ENCODE data around the gene LIX1L.

The LIX1L gene

GRCh38 chr1:145958734-145959133, 917 bp upstream of the LIX1L start:
- no peak for TF ChIP-seq CTCF (IDR thresholded peaks at IDR 0.05; ENCODE audit: low read depth, low read length, missing control alignments)
- in situ Hi-C loops (cut with HindIII; ENCODE audit: low sequenced_read_pairs): no loop called here

DNA sequence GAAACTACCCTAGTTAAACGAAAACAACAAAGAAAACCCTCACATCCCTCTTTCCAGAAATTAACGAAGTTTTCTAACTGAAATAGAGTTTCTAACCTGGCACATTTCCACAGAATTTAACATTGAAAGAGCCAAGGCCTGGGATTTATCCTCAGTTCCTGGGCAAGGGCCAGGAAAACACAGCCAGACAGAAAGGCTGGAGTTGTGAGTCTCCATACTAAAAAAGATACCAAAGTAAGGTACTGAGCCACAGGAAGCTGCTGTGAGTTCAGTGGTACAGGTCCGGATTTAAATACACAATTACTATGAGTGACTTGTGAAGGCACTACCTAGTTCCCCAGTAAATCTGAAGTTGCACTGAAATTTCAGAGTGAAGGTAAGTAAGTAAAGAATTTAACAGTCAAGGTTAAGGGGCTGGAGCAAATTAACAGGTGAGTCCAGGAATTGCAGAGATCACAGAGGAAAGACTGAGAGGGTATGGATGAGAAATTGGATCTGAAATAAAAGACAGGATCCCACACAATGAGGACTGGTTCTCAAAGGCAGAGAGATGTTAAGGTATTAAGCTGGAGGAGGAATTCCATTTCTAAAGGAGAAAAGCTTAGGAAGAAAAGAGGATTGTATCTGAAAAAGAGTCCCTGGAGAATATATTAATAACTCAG, 905 bp downstream of the LIX1L start:
- in situ Hi-C loops (cut with HindIII; ENCODE audit: low sequenced_read_pairs): no loop called here
- no peak for TF ChIP-seq CTCF (IDR thresholded peaks at IDR 0.05; ENCODE audit: low read depth, low read length, missing control alignments)
- no peak for DNase-seq (ENCODE audit: low read depth)
- peak overlapping the region; percentile 72 for H3K4me3 ChIP-seq (ENCODE audit: low read depth, low read length)

More at GRCh38 chr1:145958734-145959133, 917 bp upstream of the LIX1L start:
- no peak overlapping the region for H3K4me3 ChIP-seq (ENCODE audit: low read depth, low read length)
- DNase-seq (ENCODE audit: low read depth): no peak

DNA sequence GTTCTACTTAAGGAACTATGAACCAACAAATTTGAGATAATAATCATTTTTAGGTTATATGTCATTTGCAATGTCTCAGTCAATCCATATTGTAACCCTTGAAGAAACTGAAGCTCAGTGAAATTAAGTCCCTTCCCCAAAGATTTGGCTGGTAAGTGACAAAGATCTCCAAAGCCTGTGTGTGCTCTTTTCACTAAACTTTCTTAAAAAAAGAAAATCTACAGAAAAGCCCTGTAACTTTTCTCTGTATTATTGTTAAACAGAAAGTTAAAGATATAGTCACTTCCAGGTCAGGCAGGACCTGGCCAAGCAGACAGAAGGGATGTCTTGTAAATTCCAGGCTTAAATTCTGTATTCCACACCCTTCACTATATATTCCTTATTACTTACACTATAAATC, 1.5 kb downstream of the LIX1L start:
- peak overlapping the region; percentile 72 for H3K4me3 ChIP-seq (ENCODE audit: low read depth, low read length)
- DNase-seq (ENCODE audit: low read depth): no peak
- no peak for TF ChIP-seq CTCF (IDR thresholded peaks at IDR 0.05; ENCODE audit: low read depth, low read length, missing control alignments)
- in situ Hi-C loops (cut with HindIII; ENCODE audit: low sequenced_read_pairs): no loop called here

DNA sequence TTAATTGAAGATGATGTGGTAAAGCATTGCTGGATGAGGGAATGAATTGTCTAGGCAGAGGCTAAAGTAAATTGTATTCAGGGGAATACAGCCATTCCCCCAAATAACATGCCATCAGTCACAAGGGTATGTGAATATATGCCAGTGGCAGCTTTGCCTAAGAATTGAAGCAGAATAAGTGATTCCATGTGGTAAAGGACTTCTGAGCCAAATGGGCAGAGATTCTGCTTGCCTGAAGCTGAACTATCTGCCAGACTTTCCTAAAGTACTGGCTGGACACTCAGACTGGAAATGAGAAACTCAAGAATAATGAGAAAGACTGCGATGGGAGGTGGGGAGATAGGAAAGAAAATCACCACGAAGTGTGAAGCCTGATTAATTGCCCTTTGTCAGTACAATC, 2.4 kb downstream of the LIX1L start:
- peak overlapping the region; percentile 72 for H3K4me3 ChIP-seq (ENCODE audit: low read depth, low read length)
- in situ Hi-C loops (cut with HindIII; ENCODE audit: low sequenced_read_pairs): no loop called here
- DNase-seq (ENCODE audit: low read depth): no peak
- no peak for TF ChIP-seq CTCF (IDR thresholded peaks at IDR 0.05; ENCODE audit: low read depth, low read length, missing control alignments)

DNA sequence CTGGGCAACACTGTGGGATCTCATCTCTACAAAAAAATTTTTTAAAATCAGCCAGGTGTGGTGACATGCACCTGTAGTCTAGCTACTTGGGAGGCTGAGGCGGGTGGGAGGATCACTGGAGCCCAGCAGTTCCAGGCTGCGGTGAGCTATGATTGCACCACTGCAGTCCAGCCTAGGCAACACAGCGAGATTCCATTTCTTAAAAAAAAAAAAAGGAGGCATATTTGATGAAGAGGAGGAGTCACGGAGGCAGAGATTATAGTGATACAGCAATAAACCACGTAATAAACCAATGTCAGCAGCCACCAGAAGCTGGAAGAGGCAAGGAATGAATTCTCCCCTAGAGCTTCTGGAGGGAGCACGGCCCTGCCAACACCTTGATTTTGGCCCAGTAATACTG, 4.0 kb downstream of the LIX1L start:
- DNase-seq (ENCODE audit: low read depth): no peak
- in situ Hi-C loops (cut with HindIII; ENCODE audit: low sequenced_read_pairs): no loop called here
- TF ChIP-seq CTCF (IDR thresholded peaks at IDR 0.05; ENCODE audit: low read depth, low read length, missing control alignments): no peak

DNA sequence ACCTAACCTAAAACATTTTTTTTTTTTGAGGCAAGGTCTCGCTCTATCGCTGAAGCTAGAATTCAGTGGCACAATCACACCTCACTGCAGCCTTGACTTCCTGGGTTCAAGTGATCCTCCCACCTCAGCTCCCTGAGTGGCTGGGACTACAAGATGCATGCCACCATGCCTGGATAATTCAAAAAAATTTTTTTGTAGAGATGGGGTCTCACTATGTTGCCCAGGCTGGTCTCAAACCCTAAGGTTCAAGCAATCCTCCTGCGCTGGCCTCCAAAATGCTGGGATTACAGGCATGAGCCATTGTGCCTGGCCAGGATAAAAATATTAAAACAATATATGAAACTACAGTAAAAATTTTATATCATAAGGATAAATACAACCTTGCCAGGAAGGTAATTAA, 4.9 kb downstream of the LIX1L start:
- no peak overlapping the region for H3K4me3 ChIP-seq (ENCODE audit: low read depth, low read length)
- in situ Hi-C loops (cut with HindIII; ENCODE audit: low sequenced_read_pairs): no loop called here
- DNase-seq (ENCODE audit: low read depth): no peak
- no peak for TF ChIP-seq CTCF (IDR thresholded peaks at IDR 0.05; ENCODE audit: low read depth, low read length, missing control alignments)

More for the DNA sequence above, 4.0 kb downstream of the LIX1L start:
- H3K4me3 ChIP-seq (ENCODE audit: low read depth, low read length): no peak overlapping the region

Data from astrocyte of the cerebellum (primary cell).